GM21576 (cell line): ENCODE results near the gene JUP.
"Not testable (repeated sequence)": the region's sequence is repeated elsewhere in the genome, so short reads cannot be mapped to it uniquely, and the experiment has no call there.

ENCODE experiments used
- ATAC-seq: cut with Tn5 transposase; IDR thresholded peaks from one replicate; pipeline ENCODE4 v1.9.1; 2021; ENCODE audit warnings: mild to moderate bottlenecking, moderate library complexity; ENCODE audit not compliant: unreplicated experiment

The JUP gene

DNA sequence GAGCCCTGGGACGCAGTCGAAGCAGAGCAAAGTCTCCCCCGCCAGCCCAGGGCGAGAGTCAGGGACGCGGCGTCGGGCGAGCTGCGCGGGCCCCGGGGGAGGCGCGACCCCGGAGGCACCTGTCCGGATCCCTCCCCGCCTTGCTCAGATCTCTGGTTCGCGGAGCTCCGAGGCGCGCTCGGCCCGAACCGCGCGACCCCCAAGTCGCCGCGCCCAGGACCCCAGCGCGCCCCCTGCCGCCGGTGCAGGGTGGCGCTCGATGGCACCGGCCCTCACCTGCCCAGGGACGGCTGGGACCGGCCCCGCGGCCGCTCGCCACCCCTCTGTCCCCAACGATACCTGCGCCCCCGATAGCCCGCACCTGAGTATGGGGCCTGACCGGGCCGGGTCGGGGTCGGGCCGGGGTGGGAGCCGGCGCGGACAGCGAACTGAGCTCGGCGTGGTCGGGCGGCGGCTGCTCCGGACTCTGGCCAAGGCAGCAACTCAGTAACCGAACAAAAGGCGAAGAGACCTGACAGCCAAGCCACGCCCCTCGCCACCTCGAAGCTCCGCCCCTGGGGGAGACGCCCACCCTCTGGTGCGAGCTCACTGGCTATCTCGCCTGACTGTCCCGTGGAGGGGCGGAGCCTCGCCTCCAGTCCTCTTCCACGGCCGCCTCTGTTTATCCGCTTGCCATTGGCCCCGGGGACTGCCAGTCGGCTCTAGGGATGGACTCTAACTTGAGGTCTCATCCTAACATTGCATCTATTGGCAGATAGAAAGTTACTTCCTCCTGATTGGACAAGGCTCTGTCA, at the start of gene JUP:
JUP (minus strand) TSS at position 485 of the 794 bp plus-strand sequence. CDS start 14,857 bp downstream, outside the sequence.
- ATAC-seq: peak; percentile 75

DNA sequence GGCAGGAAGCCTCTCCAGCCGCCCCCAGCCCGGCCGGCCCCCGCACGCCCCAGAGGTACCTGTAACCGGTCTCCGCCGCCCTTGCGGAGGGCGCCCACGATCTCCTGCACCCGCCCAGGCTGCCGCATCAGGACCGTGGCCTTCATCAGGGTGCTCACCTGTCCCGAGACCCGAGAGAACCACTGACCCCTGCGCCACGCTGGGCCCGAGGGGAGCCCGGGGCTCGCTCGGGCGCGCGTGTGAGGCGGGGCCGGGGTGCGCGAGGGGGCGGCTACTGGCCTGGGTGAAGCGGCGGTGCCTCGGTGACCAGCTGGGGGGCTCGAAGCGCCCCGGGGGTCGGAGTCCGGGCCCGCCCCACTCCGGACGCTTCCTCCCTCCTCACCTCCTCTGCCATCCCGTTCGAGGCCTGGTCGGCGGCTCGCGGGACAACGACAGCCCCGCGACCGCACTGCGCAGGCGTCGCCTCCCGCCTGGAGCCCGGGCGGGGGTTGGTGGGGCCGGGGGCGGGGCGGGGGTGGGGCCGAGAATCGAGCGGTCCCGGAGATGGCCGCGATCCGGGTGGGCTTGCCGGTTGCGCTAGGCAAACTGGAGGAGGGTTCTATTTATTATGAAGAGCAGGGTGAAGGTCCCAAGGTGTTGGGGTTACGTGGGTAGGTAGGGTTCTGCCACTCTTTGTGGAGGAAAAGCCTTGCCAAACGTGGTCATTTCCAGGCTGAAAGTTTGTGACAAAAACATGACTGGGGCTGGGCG, 49.5 kb upstream of the JUP start, which contains the start of gene NT5C3B:
NT5C3B (minus strand) TSS at position 433 of the 750 bp plus-strand sequence; CDS start at position 394, 39 bp downstream.
- no peak for ATAC-seq

DNA sequence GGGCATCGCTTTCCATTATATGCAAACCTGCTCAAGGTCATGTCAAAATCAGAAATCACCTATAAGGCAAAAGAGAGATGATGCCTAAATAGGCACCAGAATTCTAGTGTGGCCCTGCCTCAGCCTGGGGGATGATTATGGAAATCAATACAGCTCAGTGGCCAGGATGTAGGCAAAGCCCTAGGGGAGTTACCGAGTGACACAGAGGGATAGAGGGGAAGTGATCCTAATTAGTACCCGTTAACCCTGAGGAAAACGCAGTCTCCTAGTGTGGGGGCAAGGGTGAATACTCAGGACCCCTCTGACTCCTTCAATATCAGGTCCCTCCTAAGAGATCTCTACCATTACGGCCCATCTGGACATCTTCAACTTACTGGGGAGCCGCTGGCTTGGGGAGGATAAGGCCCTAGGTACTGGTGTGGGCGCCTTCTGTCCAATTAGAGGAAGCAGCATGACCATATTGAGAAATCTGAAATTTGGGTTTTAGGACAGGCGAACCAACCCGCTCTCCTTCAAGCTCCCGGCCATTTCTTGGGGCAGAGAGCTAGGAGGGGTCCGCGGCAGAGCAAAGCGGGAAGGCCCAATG, 48.8 kb upstream of the JUP start:
- no peak for ATAC-seq

DNA sequence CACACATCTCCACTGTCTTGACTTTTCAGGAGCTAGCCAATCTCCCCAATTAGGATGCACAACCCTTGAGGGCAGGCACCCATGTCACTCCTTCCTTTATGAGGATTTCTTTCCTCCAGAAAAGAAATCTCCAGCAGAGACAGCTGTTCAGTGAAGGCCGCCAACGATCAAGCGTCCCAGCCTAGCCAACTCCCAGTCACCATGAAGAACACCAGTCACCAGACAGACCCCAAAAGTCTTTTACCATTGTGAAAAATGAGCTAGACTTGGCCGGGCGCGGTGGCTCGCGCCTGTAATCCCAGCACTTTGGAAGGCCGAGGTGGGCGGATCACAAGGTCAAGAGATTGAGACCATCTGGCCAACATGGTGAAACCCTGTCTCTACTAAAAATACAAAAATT, 43.5 kb upstream of the JUP start:
- ATAC-seq: not testable (repeated sequence)

DNA sequence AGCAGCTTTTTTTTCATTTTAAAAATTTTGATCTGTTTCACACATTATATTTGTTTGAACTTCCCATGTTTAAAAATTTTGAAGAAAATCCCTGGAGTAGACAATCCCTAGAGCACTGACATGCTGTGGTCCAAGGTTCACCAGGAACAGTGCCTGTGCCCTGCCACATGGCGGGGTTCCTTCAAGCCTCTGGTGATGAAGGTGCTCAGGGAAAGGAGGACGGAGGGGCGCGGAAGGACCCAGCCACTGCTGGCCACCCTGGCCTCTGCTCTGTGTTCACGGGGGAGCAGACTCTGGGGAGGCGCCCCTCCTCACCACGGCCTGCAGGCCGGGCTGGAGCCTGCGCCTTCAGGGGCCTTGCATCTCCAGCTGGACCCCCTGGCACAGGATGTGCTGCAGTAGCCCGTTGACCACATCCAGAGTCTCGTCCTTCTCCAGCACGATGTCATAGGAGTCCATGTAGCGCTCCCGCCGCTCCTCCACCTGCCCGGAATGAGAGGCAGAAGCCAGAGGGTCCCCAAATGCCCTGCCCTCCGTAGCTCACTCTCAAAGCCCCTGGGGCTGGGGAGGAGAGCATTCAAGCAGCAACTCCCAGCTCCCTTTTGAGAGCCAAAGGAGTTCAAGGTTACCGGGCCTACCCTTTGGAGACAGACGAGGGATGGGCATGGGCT, 38.8 kb upstream of the JUP start:
- ATAC-seq: no peak

DNA sequence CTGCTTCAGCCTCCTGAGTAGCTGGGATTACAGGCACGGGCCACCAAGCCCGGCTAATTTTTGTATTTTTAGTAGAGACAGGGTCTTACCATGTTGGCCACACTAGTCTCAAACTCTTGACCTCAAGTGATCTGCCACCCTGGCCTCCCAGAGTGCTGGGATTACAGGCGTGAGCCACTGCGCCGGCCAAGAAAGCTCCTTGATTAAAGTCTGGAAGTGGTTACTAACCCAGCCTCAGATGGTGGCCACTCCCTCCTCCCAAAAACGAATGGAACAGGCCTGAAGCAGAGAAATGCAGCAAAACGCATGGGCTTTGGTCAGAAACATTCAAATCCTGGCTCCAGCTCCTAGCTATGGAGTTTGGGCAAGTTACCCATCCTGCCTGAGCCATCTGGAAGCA, 37.6 kb upstream of the JUP start:
- no peak for ATAC-seq

DNA sequence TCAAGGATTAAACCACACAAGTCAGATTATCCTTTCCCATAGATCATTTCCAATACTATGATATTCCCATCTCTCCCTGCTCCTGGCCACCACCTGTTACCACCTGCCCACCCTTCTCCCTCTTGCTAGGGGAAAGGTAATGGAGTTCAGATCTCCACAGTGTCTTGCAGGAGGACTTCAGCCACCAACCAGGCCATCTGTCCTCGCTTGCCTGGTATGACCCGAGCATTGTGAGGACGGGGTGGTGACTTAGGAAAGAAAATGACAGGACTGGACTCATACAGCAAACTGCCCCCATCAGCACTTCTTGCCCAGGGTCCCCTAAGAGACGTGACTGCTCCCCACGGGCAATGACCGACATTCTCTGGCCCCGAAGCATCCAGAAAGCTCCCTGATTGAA, 37.1 kb upstream of the JUP start:
- ATAC-seq: no peak

DNA sequence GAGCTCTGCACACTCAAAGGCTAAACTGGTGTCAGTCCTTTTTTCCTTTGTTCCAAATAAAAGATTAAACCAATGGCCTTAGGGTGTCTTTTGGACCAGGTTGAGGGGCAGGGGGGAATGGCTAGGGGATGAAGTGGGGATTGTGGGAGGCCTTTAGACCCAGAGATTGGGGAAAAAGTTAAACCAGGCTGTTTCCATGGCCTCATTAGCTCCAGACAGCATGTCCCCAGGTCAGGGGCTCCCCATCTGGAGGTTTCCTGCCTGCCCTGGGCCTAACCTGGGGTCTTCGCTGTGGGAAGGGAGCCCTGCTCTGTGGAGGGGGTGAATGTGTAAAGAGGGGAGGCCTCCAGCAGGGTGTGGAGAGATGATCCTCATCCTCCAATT, 36.6 kb upstream of the JUP start:
- no peak for ATAC-seq

DNA sequence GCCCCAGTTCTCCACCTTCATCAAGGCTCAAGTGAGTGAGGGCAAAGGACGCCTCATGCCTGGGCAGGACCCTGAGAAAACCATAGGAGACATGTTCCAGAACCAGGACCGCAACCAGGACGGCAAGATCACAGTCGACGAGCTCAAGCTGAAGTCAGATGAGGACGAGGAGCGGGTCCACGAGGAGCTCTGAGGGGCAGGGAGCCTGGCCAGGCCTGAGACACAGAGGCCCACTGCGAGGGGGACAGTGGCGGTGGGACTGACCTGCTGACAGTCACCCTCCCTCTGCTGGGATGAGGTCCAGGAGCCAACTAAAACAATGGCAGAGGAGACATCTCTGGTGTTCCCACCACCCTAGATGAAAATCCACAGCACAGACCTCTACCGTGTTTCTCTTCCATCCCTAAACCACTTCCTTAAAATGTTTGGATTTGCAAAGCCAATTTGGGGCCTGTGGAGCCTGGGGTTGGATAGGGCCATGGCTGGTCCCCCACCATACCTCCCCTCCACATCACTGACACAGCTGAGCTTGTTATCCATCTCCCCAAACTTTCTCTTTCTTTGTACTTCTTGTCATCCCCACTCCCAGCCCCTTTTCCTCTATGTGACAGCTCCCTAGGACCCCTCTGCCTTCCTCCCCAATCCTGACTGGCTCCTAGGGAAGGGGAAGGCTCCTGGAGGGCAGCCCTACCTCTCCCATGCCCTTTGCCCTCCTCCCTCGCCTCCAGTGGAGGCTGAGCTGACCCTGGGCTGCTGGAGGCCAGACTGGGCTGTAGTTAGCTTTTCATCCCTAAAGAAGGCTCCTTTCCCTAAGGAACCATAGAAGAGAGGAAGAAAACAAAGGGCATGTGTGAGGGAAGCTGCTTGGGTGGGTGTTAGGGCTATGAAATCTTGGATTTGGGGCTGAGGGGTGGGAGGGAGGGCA, 36.0 kb upstream of the JUP start:
- no peak for ATAC-seq

DNA sequence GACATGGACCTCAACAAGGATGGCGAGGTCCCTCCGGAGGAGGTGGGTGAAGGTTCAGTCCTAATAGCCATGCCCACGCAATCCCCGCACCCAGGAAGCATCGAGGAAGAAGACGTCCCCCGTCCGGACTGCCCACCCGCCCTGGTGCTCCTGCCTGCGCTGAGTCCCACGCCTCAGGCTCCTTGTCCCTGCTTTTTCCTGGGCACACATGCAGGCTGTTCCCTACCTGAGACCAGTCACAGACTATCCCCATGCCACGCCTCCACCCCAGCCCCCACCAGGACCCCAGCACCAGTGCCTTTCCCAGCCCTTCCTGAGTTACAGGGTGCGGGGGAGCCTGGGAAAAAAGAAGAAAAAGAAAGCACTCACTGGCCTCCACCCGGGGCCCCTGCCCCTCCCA, 35.3 kb upstream of the JUP start:
- no peak for ATAC-seq

DNA sequence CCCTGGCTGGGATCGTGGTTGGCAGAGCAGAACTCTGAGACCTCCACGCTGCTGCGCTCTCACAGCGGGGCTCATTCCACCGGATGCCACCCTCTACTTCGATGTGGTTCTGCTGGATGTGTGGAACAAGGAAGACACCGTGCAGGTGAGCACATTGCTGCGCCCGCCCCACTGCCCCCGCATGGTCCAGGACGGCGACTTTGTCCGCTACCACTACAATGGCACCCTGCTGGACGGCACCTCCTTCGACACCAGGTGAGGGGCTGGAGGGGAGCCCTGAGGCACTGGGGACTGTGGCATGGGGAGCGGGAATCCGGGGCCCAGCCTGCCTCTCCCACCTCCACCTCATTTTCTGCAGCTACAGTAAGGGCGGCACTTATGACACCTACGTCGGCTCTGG, 31.5 kb upstream of the JUP start:
- no peak for ATAC-seq

DNA sequence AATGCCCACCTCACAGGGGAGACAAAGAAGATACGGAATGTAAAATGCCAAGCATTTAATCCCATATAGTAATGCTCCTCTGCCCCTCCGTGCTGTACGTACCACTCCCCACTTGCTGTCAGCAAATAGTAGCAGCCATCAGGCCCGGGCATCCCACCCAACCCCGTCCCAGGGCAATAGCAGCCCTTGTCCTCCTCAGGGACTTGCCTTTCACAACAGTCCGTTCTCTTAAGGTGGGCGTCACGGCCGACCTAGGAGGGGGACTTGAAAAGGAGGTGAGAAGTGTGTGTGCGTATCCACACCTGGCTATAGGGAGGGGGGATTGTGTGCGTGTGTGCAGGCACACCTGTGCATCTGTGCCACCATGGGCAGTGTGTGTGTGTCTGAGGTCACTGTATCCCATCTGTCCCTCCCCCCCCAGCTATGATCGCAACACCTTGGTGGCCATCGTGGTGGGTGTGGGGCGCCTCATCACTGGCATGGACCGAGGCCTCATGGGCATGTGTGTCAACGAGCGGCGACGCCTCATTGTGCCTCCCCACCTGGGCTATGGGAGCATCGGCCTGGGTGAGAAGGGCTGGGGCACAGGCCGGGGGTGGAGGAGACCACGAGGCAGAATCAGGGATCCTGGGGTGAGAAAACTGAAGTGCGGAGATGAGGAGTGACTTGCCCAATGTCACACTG, 30.3 kb upstream of the JUP start:
- ATAC-seq: no peak

DNA sequence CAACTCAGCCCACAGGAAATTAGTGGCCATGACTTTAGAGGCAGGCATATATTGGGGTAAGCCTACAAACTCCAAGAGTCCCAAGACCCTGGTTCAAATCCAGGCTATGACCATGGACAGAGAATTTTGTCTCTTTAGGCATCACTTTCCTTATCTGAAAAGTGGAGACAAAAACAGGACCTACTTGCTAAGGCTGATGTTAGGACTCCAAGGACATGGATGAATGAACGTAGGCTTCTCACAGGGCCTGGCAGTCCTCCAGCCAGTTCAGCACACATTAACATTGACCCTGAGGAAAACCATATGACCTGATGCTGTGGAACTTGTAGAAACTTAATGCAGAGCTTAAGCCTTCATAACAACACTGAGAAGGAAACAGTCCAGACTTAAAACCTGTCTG, 27.7 kb upstream of the JUP start:
- ATAC-seq: no peak

DNA sequence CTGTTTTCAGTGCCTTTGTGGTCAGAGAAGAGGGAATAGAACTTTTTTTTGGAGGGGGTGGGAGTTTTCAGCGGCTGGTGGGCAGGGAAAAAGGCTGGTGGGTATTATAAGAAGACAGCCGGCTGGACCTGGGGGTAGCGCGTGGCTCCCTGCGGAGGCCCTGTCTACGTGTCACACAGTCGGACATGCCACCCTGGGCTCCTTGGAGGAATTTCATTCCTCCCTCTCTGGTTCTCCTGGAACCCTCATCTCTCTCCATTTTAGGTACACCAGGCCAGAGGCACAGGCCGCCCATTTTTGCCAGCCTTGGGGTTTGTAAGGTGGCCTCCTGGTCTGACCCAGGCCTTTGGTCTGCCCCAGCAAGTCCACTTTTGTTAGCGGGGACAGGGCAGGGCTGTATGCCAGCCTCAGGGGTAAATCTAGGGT, 27.2 kb upstream of the JUP start:
- no peak for ATAC-seq

DNA sequence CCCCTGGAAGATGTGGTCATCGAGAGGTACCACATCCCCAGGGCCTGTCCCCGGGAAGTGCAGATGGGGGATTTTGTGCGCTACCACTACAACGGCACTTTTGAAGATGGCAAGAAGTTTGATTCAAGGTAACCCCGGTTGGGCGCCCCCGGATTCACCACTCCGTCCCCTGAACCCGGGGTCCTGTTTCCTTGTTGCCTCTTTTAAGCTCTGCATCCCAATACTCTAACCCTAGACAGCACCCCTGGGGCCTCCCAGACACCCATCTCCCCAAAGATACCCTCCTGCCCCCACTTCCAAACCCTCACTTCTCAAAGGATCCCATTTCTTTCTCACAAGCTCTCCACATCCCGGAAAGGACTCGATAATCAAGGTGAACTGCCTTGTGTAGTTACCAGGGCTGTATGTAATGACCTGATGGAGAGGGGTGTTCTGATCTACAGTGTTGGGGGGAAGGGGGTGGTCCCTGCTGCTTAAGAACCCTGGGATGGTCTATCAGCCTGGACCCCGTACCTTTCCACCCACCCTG, 26.7 kb upstream of the JUP start:
- no peak for ATAC-seq

DNA sequence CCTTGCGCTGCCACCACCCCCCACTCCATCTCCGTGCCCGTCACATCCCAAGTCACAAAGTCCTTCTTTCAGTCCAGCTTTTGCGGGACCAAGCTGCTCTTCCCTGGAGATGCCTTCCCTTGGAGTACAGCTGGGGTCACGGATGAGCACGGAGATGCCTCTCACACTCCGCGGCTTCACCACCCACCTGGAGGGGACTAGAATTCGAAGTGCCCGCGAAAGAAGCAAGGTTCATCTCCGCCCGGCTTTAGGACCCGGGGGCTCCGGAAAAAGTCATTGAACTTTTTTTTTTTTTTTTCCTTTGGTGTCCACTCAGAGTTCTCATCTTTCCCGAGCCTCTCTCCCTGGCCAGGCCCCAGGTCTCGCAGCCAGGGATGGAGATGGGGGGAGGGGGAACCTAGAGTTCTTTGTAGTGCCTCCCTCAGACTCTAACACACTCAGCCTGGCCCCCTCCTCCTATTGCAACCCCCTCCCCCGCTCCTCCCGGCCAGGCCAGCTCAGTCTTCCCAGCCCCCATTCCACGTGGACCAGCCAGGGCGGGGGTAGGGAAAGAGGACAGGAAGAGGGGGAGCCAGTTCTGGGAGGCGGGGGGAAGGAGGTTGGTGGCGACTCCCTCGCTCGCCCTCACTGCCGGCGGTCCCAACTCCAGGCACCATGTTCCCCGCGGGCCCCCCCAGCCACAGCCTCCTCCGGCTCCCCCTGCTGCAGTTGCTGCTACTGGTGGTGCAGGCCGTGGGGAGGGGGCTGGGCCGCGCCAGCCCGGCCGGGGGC, 26.1 kb upstream of the JUP start, which contains the start of gene FKBP10:
FKBP10 (plus strand) TSS at position 624 of the 771 bp plus-strand sequence; CDS start at position 655, 31 bp downstream.
- ATAC-seq: no peak

DNA sequence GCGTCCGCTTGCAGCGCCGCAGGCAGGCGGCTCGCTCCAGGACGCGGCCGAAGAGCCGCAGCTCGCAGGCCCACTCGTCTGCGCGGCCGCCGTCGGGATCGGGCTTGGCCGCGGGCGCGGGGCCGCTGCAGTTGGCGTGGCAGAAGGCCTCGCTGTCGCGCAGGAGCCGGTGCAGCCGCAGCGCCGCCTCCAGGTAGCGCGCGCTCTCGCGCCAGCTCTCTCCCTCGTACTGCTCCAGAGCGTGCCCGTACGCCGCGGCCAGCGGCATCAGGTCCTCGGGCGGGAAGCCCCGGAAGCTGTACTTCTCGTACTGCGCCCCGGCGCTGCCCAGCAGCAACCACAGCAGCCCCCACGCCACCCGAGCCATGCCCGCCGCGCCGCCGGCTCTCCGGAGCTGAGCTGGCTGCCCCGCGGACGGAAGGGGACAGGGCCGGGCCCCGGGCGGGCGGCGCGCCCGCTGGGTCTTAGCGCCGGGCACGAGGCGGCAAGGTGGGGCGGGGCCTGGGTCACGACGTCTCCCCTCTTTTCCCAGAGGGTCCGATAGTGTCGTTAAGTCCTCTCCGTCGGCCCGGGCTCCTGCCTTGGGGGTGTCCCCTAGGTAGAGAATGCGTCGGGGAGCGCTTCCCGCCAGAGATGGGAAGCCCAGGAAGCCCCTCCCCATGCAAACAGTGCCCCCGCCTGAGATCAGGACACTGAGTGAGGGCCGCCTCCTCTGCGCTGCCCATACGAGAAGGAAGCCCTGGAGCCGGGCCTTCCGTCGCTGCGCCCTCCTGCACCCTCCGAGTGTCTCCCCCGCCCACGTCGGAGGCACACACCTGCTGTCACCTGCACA, 25.3 kb upstream of the JUP start, which contains the start of gene P3H4:
P3H4 (minus strand) TSS at position 401 of the 832 bp plus-strand sequence; CDS start at position 367, 34 bp downstream.
- peak; percentile 68 for ATAC-seq
